H9 (cell line): Measurements from ENCODE around the gene CCT6A. TPM values are rescaled to one million over a fixed set of nuclear protein-coding genes. Genes with fewer than 3 reads are reported as not detected.

Source experiments
- DNase-seq: peaks from one replicate; pipeline ENCODE4 v3.0.0-alpha.2; 2017
- H2AFZ ChIP-seq: one replicate; pipeline ENCODE4 v1.6.1; 2013; ENCODE audit warnings: mild to moderate bottlenecking, low read length, control low read depth, moderate library complexity
- H2AK5ac ChIP-seq: 2 replicates; pipeline ENCODE4 v1.6.1; 2013; ENCODE audit warnings: low read length, control low read depth, mixed read lengths; ENCODE audit not compliant: insufficient read length
- H2BK120ac ChIP-seq: one replicate; pipeline ENCODE4 v1.6.1; 2013; ENCODE audit warnings: low read depth, mild to moderate bottlenecking, low read length, control low read depth, inconsistent platforms; ENCODE audit not compliant: poor library complexity, severe bottlenecking
- H2BK12ac ChIP-seq: 2 replicates; pipeline ENCODE4 v1.6.1; 2013; ENCODE audit warnings: low read length, control low read depth, mixed read lengths, low read depth; ENCODE audit not compliant: insufficient read length
- H2BK15ac ChIP-seq: 2 replicates; pipeline ENCODE4 v1.6.1; 2013; ENCODE audit warnings: low read depth, low read length, control low read depth
- H2BK20ac ChIP-seq: one replicate; pipeline ENCODE4 v1.6.1; 2013; ENCODE audit warnings: low read depth, mild to moderate bottlenecking, low read length, control low read depth, inconsistent platforms; ENCODE audit not compliant: poor library complexity, severe bottlenecking
- H2BK5ac ChIP-seq: 2 replicates; pipeline ENCODE4 v1.6.1; 2013; ENCODE audit warnings: low read length, control low read depth, mixed read lengths; ENCODE audit not compliant: insufficient read length
- H3K14ac ChIP-seq: 2 replicates; pipeline ENCODE4 v1.6.1; 2013; ENCODE audit warnings: low read length, control low read depth; ENCODE audit not compliant: insufficient read depth
- H3K18ac ChIP-seq: 2 replicates; pipeline ENCODE4 v1.6.1; 2013; ENCODE audit warnings: low read depth, mild to moderate bottlenecking, mixed read lengths, low read length, control low read depth; ENCODE audit not compliant: insufficient read length
- H3K23ac ChIP-seq: 2 replicates; pipeline ENCODE4 v1.6.1; 2013; ENCODE audit warnings: low read length, control low read depth, mixed read lengths, low read depth; ENCODE audit not compliant: insufficient read length
- H3K23me2 ChIP-seq: 2 replicates; pipeline ENCODE4 v1.6.1; 2013; ENCODE audit warnings: low read depth, mild to moderate bottlenecking, mixed read lengths, low read length, control low read depth; ENCODE audit not compliant: insufficient read length, poor library complexity, severe bottlenecking
- H3K27ac ChIP-seq: 2 replicates; pipeline ENCODE4 v1.5.1; 2013; ENCODE audit warnings: low read length, control low read depth, mixed read lengths, low read depth; ENCODE audit not compliant: insufficient read length
- H3K27me3 ChIP-seq: 2 replicates; pipeline ENCODE4 v1.6.1; 2013; ENCODE audit warnings: low read length, control low read depth, inconsistent platforms; ENCODE audit not compliant: insufficient read depth
- H3K4ac ChIP-seq: 2 replicates; pipeline ENCODE4 v1.6.1; 2013; ENCODE audit warnings: low read depth, mild to moderate bottlenecking, control low read depth, inconsistent platforms, low read length, moderate library complexity
- H3K4me1 ChIP-seq: 2 replicates; pipeline ENCODE4 v1.6.1; 2013; ENCODE audit warnings: low read length, control low read depth, inconsistent platforms; ENCODE audit not compliant: insufficient read depth
- H3K4me2 ChIP-seq: 2 replicates; pipeline ENCODE4 v1.6.1; 2013; ENCODE audit warnings: low read length, control low read depth, mixed read lengths; ENCODE audit not compliant: insufficient read length, insufficient read depth
- H3K56ac ChIP-seq: 2 replicates; pipeline ENCODE4 v1.6.1; 2013; ENCODE audit warnings: low read depth, mild to moderate bottlenecking, mixed read lengths, low read length, control low read depth; ENCODE audit not compliant: insufficient read length
- H3K79me1 ChIP-seq: 2 replicates; pipeline ENCODE4 v1.6.1; 2013; ENCODE audit warnings: low read depth, mild to moderate bottlenecking, moderate library complexity, low read length, control low read depth, inconsistent platforms; ENCODE audit not compliant: insufficient read depth, poor library complexity, severe bottlenecking
- H3K79me2 ChIP-seq: 2 replicates; pipeline ENCODE4 v1.6.1; 2013; ENCODE audit warnings: low read length, control low read depth, inconsistent platforms; ENCODE audit not compliant: insufficient read depth
- H3K9ac ChIP-seq: 2 replicates; pipeline ENCODE4 v1.6.1; 2013; ENCODE audit warnings: low read length, control low read depth, mixed read lengths; ENCODE audit not compliant: insufficient read length; ENCODE audit errors: extremely low read depth
- H3K9me3 ChIP-seq: one replicate; pipeline ENCODE4 v1.6.1; 2013; ENCODE audit warnings: low read depth, low read length, inconsistent platforms; ENCODE audit not compliant: control insufficient read depth
- H3T11ph ChIP-seq: one replicate; pipeline ENCODE4 v1.6.1; 2013; ENCODE audit warnings: mild to moderate bottlenecking, low read length, control low read depth, inconsistent platforms
- H4K20me1 ChIP-seq: one replicate; pipeline ENCODE4 v1.6.1; 2013; ENCODE audit not compliant: control insufficient read depth, insufficient read length, insufficient read depth
- H4K5ac ChIP-seq: 2 replicates; pipeline ENCODE4 v1.6.1; 2013; ENCODE audit warnings: low read depth, mild to moderate bottlenecking, mixed read lengths, low read length, control low read depth; ENCODE audit not compliant: insufficient read length
- H4K8ac ChIP-seq: replicated peaks from 2 replicates; pipeline ENCODE4 v1.6.1; 2013; ENCODE audit warnings: low read length, control low read depth, mixed read lengths, low read depth; ENCODE audit not compliant: insufficient read length
- H4K91ac ChIP-seq: 2 replicates; pipeline ENCODE4 v1.6.1; 2013; ENCODE audit warnings: low read depth, mild to moderate bottlenecking, moderate library complexity, mixed read lengths, low read length, control low read depth; ENCODE audit not compliant: insufficient read length
- H3K27ac Mint-ChIP-seq, 3 experiments: 2 replicates in 2 of 3; 3 replicates in 1 of 3; pipeline ENCODE4 v1.8.0; 2020 to 2021; ENCODE audit warnings: mixed read lengths in 3 of 3, mild to moderate bottlenecking in 1 of 3, moderate library complexity in 1 of 3
- H3K27me3 Mint-ChIP-seq: 2 replicates; pipeline ENCODE4 v1.8.0; 2021; ENCODE audit warnings: low read depth, mild to moderate bottlenecking, moderate library complexity, mixed read lengths
- H3K36me3 Mint-ChIP-seq, 3 experiments: 2 replicates in 2 of 3; 3 replicates in 1 of 3; pipeline ENCODE4 v1.8.0; 2020 to 2021; ENCODE audit warnings: low read depth in 3 of 3, mixed read lengths in 3 of 3; ENCODE audit not compliant: insufficient read depth in 1 of 3
- H3K4me1 Mint-ChIP-seq, 2 experiments: 2 replicates each; pipeline ENCODE4 v1.8.0; 2020; ENCODE audit warnings: mixed read lengths in 2 of 2
- H3K4me3 Mint-ChIP-seq, 2 experiments: 2 replicates in 1 of 2; 3 replicates in 1 of 2; pipeline ENCODE4 v1.8.0; 2020 to 2021; ENCODE audit warnings: mild to moderate bottlenecking in 2 of 2, mixed read lengths in 2 of 2, moderate library complexity in 1 of 2
- H3K9me3 Mint-ChIP-seq, 2 experiments: 2 replicates in 1 of 2; 3 replicates in 1 of 2; pipeline ENCODE4 v1.8.0; 2020; ENCODE audit warnings: mild to moderate bottlenecking in 2 of 2, mixed read lengths in 2 of 2, moderate library complexity in 1 of 2
- WGBS: extraction: QIAGEN DNeasy Blood & Tissue Kit; methylation state at CpG from one replicate; pipeline ENCODE4 v1.1.7; 2013; ENCODE audit warnings: missing lambda C conversion rate, low lambda C conversion rate, mixed read lengths; ENCODE audit not compliant: insufficient read length; ENCODE audit errors: extremely low coverage; 5-methylcytosine and 5-hydroxymethylcytosine counted together
- total RNA-seq: library from RNA; stranded (reverse); gene quantifications from 2 replicates; pipeline ENCODE4 v1.2.1, GENCODE V29; 2021
- TF ChIP-seq, protein P1 (sequence below): fragments of 200-600 bp; sonication (generic); conservative IDR thresholded peaks from 3 replicates; pipeline ENCODE4 v1.8.0; 2021; ENCODE audit warnings: antibody characterized with exemption, mild to moderate bottlenecking

CCT6A gene
- total RNA-seq, 1 experiment from 2014 or later: 303 TPM

DNA sequence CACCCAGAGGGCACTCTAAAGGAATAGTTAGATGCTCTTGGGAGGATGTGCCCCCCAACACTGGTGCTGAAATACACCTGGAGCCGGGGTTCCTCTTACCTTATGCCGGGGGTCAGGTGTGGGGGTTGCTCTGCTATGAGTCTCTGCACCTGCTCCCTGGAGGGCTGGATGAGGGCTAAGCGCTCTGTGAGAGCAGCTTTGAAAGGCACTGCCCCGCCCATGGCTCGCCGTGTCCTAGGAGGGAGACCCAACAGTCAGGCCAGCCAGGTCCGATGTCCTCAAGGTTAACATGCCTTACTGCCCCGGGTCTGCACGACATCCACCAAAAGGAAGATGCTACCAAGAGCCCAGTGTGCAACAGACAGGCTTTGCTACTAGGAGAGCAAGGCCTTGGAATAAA is 32.1 kb upstream of the CCT6A start:
- TF ChIP-seq, protein P1, sequence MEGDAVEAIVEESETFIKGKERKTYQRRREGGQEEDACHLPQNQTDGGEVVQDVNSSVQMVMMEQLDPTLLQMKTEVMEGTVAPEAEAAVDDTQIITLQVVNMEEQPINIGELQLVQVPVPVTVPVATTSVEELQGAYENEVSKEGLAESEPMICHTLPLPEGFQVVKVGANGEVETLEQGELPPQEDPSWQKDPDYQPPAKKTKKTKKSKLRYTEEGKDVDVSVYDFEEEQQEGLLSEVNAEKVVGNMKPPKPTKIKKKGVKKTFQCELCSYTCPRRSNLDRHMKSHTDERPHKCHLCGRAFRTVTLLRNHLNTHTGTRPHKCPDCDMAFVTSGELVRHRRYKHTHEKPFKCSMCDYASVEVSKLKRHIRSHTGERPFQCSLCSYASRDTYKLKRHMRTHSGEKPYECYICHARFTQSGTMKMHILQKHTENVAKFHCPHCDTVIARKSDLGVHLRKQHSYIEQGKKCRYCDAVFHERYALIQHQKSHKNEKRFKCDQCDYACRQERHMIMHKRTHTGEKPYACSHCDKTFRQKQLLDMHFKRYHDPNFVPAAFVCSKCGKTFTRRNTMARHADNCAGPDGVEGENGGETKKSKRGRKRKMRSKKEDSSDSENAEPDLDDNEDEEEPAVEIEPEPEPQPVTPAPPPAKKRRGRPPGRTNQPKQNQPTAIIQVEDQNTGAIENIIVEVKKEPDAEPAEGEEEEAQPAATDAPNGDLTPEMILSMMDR: no peak
- WGBS: no CpG with 5 or more reads among the region's 9 CpGs
- DNase-seq: no peak

More for the DNA sequence above, 32.1 kb upstream of the CCT6A start:
- Histone ChIP-seq H3K14ac (no peak overlapping the region), H2BK120ac (no peak overlapping the region), H3K79me1 (no peaks in the 10 kb centered on the region), H2AFZ (no peak overlapping the region), H3K4me1 (no peaks in the 10 kb centered on the region), H3K23ac (no peak overlapping the region), H4K91ac (no peak overlapping the region), H3K79me2 (no peaks in the 10 kb centered on the region), H2AK5ac (no peak overlapping the region), H2BK15ac (no peak overlapping the region), H3K4me2 (no peak overlapping the region), H3K9ac (no peak overlapping the region), H3T11ph (no peak overlapping the region), H4K20me1 (no peaks in the 10 kb centered on the region), H3K4ac (no peak overlapping the region), H2BK5ac (no peak overlapping the region), H2BK12ac (no peak overlapping the region), H2BK20ac (no peak overlapping the region), H4K5ac (no peak overlapping the region), H3K56ac (no peak overlapping the region), H4K8ac (no peak overlapping the region), H3K27me3 (no peaks in the 10 kb centered on the region), H3K27ac (no peak overlapping the region), H3K23me2 (no peaks in the 10 kb centered on the region), H3K9me3 (no peaks in the 10 kb centered on the region), H3K18ac (no peak overlapping the region)
- H3K27me3 Mint-ChIP-seq: no peaks in the 10 kb centered on the region
- no peaks in the 10 kb centered on the region for H3K9me3 Mint-ChIP-seq
- peaks cover 22 to 59% (median 45%) of the 10 kb centered on the region in 3 experiments; a peak in 6 of 7 replicates for H3K36me3 Mint-ChIP-seq
- no peaks in the 10 kb centered on the region for H3K4me1 Mint-ChIP-seq
- H3K4me3 Mint-ChIP-seq: no peak overlapping the region
- no peak overlapping the region for H3K27ac Mint-ChIP-seq
